ENCODE results near the gene PTPRM.

GRCh38 chr18:7681298-7681697 is 114.2 kb downstream of the PTPRM start:
- TF ChIP-seq CTCF (IDR thresholded peaks at IDR 0.05) (no peak), POLR2A (IDR thresholded peaks at IDR 0.05) (no peak), POLR2AphosphoS5 (IDR thresholded peaks at IDR 0.05) (no peak)

Data from gastroesophageal sphincter (tissue), 3 donors.